GM12878 (cell line): ENCODE results near the gene RABEP1. TPM values are rescaled to one million over a fixed set of nuclear protein-coding genes. Genes with fewer than 3 reads are reported as not detected.

Source experiments
- EED ChIP-seq: sonication (generic); IDR thresholded peaks from 2 replicates; pipeline ENCODE4 v1.6.1; 2016; ENCODE audit warnings: antibody characterized with exemption, low read depth
- STAT1 ChIP-seq: fragments of 450-650 bp; conservative IDR thresholded peaks from 2 replicates; pipeline ENCODE4 v1.6.1; 2014; ENCODE audit warnings: antibody characterized with exemption, mild to moderate bottlenecking
- STAT3 ChIP-seq: IDR thresholded peaks from 2 replicates; pipeline ENCODE4 v1.6.1; 2011; ENCODE audit warnings: low read depth, low read length, improper control_type of control experiment
- TAF1 ChIP-seq: IDR thresholded peaks from 2 replicates; pipeline ENCODE4 v1.6.1; 2011; ENCODE audit warnings: mild to moderate bottlenecking, low read depth, low read length, borderline replicate concordance
- polyA plus RNA-seq, 11 experiments: library from polyadenylated mRNA; depleted of rRNA in 4 of 11; unstranded in 6 of 11; stranded (reverse) in 5 of 11; fragments of >200 nt; fragmentation: Nextera tagmentation in 4 of 11; fragmentation: Illumina TruSeq in 1 of 11; extraction: Ambion mirVana in 4 of 11; extraction: Trizol in 1 of 11; gene quantifications; 1 replicate in 1 of 11; 2 replicates in 10 of 11; pipeline versions ENCODE4 v1.2.1 to v1.2.3, GENCODE V29; 2011 to 2016; ENCODE audit warnings: inconsistent platforms in 2 of 11, missing spikeins in 2 of 11, low read depth in 1 of 11
- total RNA-seq, 4 experiments: library from RNA; depleted of rRNA in 3 of 4; stranded (reverse); fragments of >200 nt in 3 of 4; fragmentation: Illumina TruSeq in 1 of 4; extraction: Trizol in 1 of 4; gene quantifications; 2 replicates each; pipeline versions ENCODE4 v1.2.1 to v1.2.3, GENCODE V29; 2013 to 2021
- TF ChIP-seq, protein P1 (sequence below): fragments of 450-650 bp; IDR thresholded peaks from 2 replicates; pipeline ENCODE4 v1.6.1; 2018; ENCODE audit warnings: mild to moderate bottlenecking, low read depth, moderate library complexity; ENCODE audit not compliant: partially characterized antibody
- TF ChIP-seq, protein P2 (sequence below): fragments of 450-650 bp; IDR thresholded peaks from 2 replicates; pipeline ENCODE4 v1.6.1; 2017; ENCODE audit warnings: low read depth, mild to moderate bottlenecking, moderate library complexity
- TF ChIP-seq, protein P3 (sequence below): IDR thresholded peaks from 2 replicates; pipeline ENCODE4 v1.6.1; 2012; ENCODE audit warnings: low read depth, low read length, improper control_type of control experiment
- TF ChIP-seq, protein P4 (sequence below): fragments of 150-350 bp; IDR thresholded peaks from 2 replicates; pipeline ENCODE4 v1.6.1; 2014; ENCODE audit warnings: mild to moderate bottlenecking, low read depth, low read length

The RABEP1 gene
- total and polyA plus RNA-seq, 10 of the 15 experiments (the other 5 are each of a cell fraction or from before 2014, with no cell fraction given) = 13.4 to 71.4 (median 59.8) TPM

DNA sequence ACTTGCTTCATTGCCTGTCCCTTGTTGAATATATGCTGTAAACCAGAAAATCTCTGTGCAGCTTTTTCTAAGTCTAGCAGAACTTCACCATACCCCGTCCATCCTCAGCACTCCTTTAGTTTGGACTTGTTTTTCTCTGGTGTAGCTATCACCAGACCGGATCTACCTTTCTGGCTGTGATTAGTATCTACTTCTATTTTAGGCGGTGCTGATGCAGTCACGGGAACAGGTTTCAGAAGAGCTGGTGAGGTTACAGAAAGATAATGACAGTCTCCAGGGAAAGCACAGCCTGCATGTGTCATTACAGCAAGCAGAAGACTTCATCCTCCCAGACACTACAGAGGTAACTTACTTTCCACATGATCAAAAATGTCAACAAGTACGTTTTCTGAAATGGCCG, 91.0 kb downstream of the RABEP1 start (continued):
- TF ChIP-seq, protein P1, sequence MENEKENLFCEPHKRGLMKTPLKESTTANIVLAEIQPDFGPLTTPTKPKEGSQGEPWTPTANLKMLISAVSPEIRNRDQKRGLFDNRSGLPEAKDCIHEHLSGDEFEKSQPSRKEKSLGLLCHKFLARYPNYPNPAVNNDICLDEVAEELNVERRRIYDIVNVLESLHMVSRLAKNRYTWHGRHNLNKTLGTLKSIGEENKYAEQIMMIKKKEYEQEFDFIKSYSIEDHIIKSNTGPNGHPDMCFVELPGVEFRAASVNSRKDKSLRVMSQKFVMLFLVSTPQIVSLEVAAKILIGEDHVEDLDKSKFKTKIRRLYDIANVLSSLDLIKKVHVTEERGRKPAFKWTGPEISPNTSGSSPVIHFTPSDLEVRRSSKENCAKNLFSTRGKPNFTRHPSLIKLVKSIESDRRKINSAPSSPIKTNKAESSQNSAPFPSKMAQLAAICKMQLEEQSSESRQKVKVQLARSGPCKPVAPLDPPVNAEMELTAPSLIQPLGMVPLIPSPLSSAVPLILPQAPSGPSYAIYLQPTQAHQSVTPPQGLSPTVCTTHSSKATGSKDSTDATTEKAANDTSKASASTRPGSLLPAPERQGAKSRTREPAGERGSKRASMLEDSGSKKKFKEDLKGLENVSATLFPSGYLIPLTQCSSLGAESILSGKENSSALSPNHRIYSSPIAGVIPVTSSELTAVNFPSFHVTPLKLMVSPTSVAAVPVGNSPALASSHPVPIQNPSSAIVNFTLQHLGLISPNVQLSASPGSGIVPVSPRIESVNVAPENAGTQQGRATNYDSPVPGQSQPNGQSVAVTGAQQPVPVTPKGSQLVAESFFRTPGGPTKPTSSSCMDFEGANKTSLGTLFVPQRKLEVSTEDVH = no peak
- TF ChIP-seq EED (no peak), TAF1 (no peak), STAT3 (0 out of 2 replicates have a peak, but pooled peaks have one; percentile 47), STAT1 (no peak)
- TF ChIP-seq, protein P2, sequence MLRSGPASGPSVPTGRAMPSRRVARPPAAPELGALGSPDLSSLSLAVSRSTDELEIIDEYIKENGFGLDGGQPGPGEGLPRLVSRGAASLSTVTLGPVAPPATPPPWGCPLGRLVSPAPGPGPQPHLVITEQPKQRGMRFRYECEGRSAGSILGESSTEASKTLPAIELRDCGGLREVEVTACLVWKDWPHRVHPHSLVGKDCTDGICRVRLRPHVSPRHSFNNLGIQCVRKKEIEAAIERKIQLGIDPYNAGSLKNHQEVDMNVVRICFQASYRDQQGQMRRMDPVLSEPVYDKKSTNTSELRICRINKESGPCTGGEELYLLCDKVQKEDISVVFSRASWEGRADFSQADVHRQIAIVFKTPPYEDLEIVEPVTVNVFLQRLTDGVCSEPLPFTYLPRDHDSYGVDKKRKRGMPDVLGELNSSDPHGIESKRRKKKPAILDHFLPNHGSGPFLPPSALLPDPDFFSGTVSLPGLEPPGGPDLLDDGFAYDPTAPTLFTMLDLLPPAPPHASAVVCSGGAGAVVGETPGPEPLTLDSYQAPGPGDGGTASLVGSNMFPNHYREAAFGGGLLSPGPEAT = peak; percentile 72; the same call in 1 of the 2 replicates
- TF ChIP-seq, protein P3, sequence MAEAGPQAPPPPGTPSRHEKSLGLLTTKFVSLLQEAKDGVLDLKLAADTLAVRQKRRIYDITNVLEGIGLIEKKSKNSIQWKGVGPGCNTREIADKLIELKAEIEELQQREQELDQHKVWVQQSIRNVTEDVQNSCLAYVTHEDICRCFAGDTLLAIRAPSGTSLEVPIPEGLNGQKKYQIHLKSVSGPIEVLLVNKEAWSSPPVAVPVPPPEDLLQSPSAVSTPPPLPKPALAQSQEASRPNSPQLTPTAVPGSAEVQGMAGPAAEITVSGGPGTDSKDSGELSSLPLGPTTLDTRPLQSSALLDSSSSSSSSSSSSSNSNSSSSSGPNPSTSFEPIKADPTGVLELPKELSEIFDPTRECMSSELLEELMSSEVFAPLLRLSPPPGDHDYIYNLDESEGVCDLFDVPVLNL = no peak
- TF ChIP-seq, protein P4, sequence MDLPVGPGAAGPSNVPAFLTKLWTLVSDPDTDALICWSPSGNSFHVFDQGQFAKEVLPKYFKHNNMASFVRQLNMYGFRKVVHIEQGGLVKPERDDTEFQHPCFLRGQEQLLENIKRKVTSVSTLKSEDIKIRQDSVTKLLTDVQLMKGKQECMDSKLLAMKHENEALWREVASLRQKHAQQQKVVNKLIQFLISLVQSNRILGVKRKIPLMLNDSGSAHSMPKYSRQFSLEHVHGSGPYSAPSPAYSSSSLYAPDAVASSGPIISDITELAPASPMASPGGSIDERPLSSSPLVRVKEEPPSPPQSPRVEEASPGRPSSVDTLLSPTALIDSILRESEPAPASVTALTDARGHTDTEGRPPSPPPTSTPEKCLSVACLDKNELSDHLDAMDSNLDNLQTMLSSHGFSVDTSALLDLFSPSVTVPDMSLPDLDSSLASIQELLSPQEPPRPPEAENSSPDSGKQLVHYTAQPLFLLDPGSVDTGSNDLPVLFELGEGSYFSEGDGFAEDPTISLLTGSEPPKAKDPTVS = no peak
